Measurements from ENCODE around the gene DST. TPM values are rescaled to one million over a fixed set of nuclear protein-coding genes. Genes with fewer than 3 reads are reported as not detected.
A peak's percentile ranks its signal among the peaks of the same experiment; 100 is the strongest.

The DST gene
- total RNA-seq: 100 to 1,000 TPM in 2 of 6 donors, 10 to 100 TPM in 4; 54.9 to 149 (median 75.7) TPM
- 10 to 100 TPM; 42.4 to 75.5 TPM for polyA plus RNA-seq

DNA sequence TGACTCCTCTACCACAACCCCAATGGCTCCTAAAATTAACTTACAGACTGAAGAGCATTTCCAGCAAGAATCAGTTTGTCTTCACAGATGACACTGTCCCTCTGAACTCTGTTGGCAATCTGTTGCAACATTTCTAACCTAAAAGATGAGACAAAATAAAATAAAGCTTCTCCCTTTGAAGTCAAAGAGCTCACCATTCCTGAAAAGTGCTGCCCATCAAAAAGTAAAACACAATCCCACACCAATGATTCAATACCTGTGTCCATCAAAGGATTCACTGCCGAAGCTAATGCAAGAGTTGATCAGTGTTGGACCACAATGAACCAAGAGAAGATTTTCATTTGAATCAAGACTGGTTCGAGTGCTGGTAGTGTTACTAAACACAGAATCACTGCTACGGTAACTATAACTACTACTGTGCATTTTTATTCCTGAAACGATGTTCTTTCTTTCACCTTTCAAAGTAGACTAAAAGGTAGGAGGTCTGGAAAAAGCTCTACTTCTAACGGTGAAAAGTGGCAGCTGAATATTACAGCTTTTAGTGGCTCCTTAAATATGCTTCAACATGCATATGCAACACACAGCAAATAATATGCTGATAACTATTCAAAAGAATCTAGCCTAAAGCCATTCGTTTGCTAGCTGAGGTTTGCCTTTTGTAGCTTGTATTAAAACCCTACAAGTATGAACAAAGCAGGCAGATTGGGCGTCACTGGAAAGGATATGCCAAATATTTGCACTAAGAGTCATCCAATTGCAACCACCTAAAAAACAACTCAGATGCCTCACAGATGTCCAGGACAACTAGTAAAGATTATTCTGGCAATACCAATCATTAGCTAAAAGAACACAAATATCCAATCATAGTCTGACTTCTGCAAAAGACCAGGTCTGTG lies at the start of gene DST:
TSS of gene DST (minus strand) at position 524 of the 896 bp plus-strand sequence.
- H3K27ac ChIP-seq: no peak within 1 kb of the TSS
- FAIRE-seq (no peak), DNase-seq (no peak), ATAC-seq (peak in 2 of 4 donors; percentile 29 to 47)
- TF ChIP-seq, protein P1, sequence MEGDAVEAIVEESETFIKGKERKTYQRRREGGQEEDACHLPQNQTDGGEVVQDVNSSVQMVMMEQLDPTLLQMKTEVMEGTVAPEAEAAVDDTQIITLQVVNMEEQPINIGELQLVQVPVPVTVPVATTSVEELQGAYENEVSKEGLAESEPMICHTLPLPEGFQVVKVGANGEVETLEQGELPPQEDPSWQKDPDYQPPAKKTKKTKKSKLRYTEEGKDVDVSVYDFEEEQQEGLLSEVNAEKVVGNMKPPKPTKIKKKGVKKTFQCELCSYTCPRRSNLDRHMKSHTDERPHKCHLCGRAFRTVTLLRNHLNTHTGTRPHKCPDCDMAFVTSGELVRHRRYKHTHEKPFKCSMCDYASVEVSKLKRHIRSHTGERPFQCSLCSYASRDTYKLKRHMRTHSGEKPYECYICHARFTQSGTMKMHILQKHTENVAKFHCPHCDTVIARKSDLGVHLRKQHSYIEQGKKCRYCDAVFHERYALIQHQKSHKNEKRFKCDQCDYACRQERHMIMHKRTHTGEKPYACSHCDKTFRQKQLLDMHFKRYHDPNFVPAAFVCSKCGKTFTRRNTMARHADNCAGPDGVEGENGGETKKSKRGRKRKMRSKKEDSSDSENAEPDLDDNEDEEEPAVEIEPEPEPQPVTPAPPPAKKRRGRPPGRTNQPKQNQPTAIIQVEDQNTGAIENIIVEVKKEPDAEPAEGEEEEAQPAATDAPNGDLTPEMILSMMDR (IDR thresholded peaks at IDR 0.05): no peak
- intact Hi-C loops (cut with DNase I): loop anchor here in 1 of 3 donors (5.0 kb wide), 2 partner anchors 55 to 200 kb away; no protein-coding TSS in a partner anchor
- H3K27me3 ChIP-seq: no peaks in the 10 kb centered on the region
- H3K9me3 ChIP-seq: no peaks in the 10 kb centered on the region
- WGBS, 2 donors: 64 to 67% methylated on average over 7 of the region's 7 CpGs
- H3K4me3 ChIP-seq: no peak within 1 kb of the TSS
- H3K4me1 ChIP-seq: no peaks in the 10 kb centered on the region
- peaks cover 0 to 5% (median 0%) of the 10 kb centered on the region in 3 donors for H3K36me3 ChIP-seq

DNA sequence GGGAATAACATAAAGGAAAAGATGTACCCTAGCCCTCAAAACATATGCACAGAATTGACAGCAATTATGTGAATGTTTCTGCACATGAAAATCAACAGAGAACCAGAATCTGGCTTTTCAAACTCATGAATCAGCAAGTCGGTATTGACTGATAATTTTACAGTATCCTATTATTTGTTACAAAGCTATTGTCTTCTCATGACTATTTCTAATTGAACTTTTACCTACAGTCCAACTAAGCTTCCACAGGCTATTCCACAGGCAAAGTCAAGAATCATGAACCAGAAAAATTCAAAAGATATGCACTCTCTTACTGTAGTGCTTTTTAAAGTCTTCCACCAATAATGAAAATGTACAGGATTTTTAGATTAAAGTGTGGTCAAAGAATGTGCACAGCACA lies 49.1 kb upstream of the DST start:
- ATAC-seq: no peak
- intact Hi-C loops (cut with DNase I): no loop called here

DNA sequence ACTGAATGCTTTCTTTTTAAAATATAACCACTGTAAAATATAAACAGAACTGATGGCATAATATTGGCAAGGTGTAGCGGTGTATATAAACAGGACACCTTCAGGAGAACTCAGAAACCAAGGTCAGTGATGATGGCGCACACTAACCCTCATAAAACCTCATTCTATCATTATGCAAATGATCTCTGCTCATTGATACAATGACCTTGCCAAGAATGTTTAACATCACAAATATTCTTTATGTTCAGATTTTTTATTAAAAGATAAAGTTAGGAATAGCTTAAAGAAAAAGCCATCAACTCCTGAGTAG lies 48.6 kb upstream of the DST start:
- 40 to 57% methylated on average over 2 of the region's 2 CpGs for WGBS, 2 donors
- FAIRE-seq (peak; percentile 79), ATAC-seq (peak in 3 of 4 donors; percentile 17 to 28 (median 24)), DNase-seq (no peak)
- H3K4me3 ChIP-seq: peak overlapping the region in 2 of 4 donors; percentile 11 to 27
- no peaks in the 10 kb centered on the region for H3K27me3 ChIP-seq
- H3K27ac ChIP-seq: peak overlapping the region in 2 of 4 donors; percentile 81 to 84
- H3K9me3 ChIP-seq: no peaks in the 10 kb centered on the region
- no peaks in the 10 kb centered on the region for H3K36me3 ChIP-seq
- TF ChIP-seq, protein P1 (IDR thresholded peaks at IDR 0.05): no peak
- intact Hi-C loops (cut with DNase I): no loop called here
- H3K4me1 ChIP-seq: peaks cover 0 to 11% (median 9%) of the 10 kb centered on the region in 3 donors

More for the DNA sequence above, 49.1 kb upstream of the DST start:
- Histone ChIP-seq H3K36me3 (no peaks in the 10 kb centered on the region), H3K27ac (peak overlapping the region in 3 of 4 donors; percentile 62 to 84 (median 81)), H3K4me1 (peaks cover 0 to 11% (median 9%) of the 10 kb centered on the region in 3 donors), H3K27me3 (no peaks in the 10 kb centered on the region), H3K9me3 (no peaks in the 10 kb centered on the region), H3K4me3 (peak overlapping the region in 2 of 4 donors; percentile 11 to 27)
- FAIRE-seq (peak; percentile 63), DNase-seq (no peak)
- WGBS, 2 donors: 25 to 26% methylated on average over 1 of the region's 1 CpG
- TF ChIP-seq, protein P1 (IDR thresholded peaks at IDR 0.05): no peak

DNA sequence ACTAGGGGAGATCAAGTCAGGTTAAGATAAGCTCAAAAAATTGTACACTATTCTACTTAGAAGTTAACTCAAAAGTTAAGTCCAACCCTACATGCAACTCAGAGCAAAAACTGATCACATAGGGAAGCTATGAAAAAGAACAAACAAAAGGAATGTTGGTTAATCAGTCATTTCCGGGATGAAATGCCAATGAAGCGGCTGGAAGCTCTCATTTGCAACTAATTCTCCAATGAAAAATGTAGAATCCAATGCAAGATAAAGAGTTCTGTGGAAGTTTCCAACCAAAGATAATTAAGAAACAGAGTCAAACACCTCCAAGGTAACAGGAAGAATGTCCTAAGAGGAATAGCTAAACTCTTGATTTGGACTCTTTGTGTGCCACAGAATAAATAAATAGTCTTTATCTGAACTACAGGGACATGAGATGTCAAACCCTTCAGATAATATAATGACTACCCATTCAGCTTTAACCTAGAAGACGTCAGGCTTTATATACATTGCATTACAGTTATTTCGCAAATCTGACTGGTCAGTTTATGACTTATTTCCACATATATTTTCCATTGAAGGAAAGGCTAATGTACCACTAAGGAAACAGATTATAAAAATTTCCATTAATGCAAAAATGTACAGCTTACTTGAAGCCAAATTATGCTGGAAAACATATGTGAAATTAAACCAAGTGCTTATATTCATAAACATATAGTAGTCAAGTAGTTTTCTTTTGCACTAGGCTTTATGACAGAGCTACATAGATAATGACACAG lies 48.0 kb upstream of the DST start:
- intact Hi-C loops (cut with DNase I): no loop called here
- peak overlapping the region in 2 of 4 donors; percentile 11 to 27 for H3K4me3 ChIP-seq
- no peak for DNase-seq
- no peak for FAIRE-seq
- WGBS, 2 donors: 39 to 45% methylated on average over 4 of the region's 4 CpGs
- no peaks in the 10 kb centered on the region for H3K36me3 ChIP-seq
- H3K4me1 ChIP-seq: peaks cover 0 to 11% (median 9%) of the 10 kb centered on the region in 3 donors
- no peaks in the 10 kb centered on the region for H3K9me3 ChIP-seq
- H3K27ac ChIP-seq: peak overlapping the region; percentile 15 to 84 (median 60)
- TF ChIP-seq, protein P1 (IDR thresholded peaks at IDR 0.05): no peak
- peak in 3 of 4 donors; percentile 31 to 55 (median 35) for ATAC-seq
- H3K27me3 ChIP-seq: no peaks in the 10 kb centered on the region
